Neural progenitor cell (in vitro differentiated cells): ENCODE measurements around the gene RETN.
"Not testable (repeated sequence)": the region's sequence is repeated elsewhere in the genome, so short reads cannot be mapped to it uniquely, and the experiment has no call there.

Source experiments
- CTCF ChIP-seq: fragments of 200-600 bp; sonication (generic); IDR thresholded peaks from 2 replicates; pipeline ENCODE4 v1.5.1; 2017; ENCODE audit warnings: antibody characterized with exemption, mild to moderate bottlenecking
- EZH2 ChIP-seq: fragments of 200-600 bp; sonication (generic); IDR thresholded peaks from 2 replicates; pipeline ENCODE4 v1.6.1; 2017; ENCODE audit warnings: antibody characterized with exemption, mild to moderate bottlenecking, moderate library complexity

GRCh38 chr19:7643629-7644549 lies 25.0 kb upstream of the RETN start:
- not testable (repeated sequence) for TF ChIP-seq CTCF, EZH2
